Lung (tissue), 12 donors: Measurements from ENCODE around the gene RIC8B. TPM values are rescaled to one million over a fixed set of nuclear protein-coding genes. Genes with fewer than 3 reads are reported as not detected.

ENCODE experiments used
- ATAC-seq: fragments of 200-7000 bp; cut with Tn5 transposase; one replicate; pipeline ENCODE4 v1.9.1; 2020; ENCODE audit warnings: moderate number of reproducible peaks; ENCODE audit not compliant: insufficient read depth, low FRiP score
- DNase-seq, 3 donors: peaks; one replicate each; pipeline ENCODE4 v3.0.0-alpha.2; 2013 to 2017
- H3K27ac ChIP-seq, 2 donors: one replicate each; pipeline ENCODE4 v1.5.1; 2013; ENCODE audit warnings: mild to moderate bottlenecking in 2 of 2, moderate library complexity in 2 of 2, control low read depth in 1 of 2, inconsistent platforms in 1 of 2, low read depth in 1 of 2, low read length in 1 of 2
- H3K27me3 ChIP-seq, 3 donors: one replicate each; pipeline ENCODE4 v1.5.1; 2013; ENCODE audit warnings: low read length in 2 of 3; ENCODE audit not compliant: control insufficient read depth in 3 of 3, insufficient read depth in 3 of 3
- H3K36me3 ChIP-seq, 4 donors: one replicate each; pipeline ENCODE4 v1.5.1; 2013; ENCODE audit warnings: low read length in 4 of 4, mild to moderate bottlenecking in 1 of 4, moderate library complexity in 1 of 4; ENCODE audit not compliant: control insufficient read depth in 4 of 4, insufficient read depth in 4 of 4
- H3K4me1 ChIP-seq, 5 donors: one replicate each; pipeline ENCODE4 v1.5.1; 2013; ENCODE audit warnings: low read length in 5 of 5, mild to moderate bottlenecking in 2 of 5, moderate library complexity in 1 of 5; ENCODE audit not compliant: control insufficient read depth in 5 of 5, insufficient read depth in 5 of 5
- H3K4me3 ChIP-seq: one replicate; pipeline ENCODE4 v1.5.1; 2013; ENCODE audit warnings: mild to moderate bottlenecking, control low read depth, moderate library complexity
- H3K9ac ChIP-seq, 2 donors: one replicate each; pipeline ENCODE4 v1.5.1; 2013; ENCODE audit warnings: low read length in 2 of 2, control low read depth in 1 of 2; ENCODE audit not compliant: insufficient read depth in 1 of 2
- H3K9me3 ChIP-seq, 4 donors: one replicate each; pipeline ENCODE4 v1.5.1; 2013; ENCODE audit warnings: low read length in 3 of 4, mild to moderate bottlenecking in 1 of 4, moderate library complexity in 1 of 4; ENCODE audit not compliant: control insufficient read depth in 4 of 4, insufficient read depth in 3 of 4
- CTCF ChIP-seq: IDR thresholded peaks from 2 replicates; pipeline ENCODE4 v1.5.1; 2012; ENCODE audit warnings: mild to moderate bottlenecking; ENCODE audit errors: control extremely low read depth, extremely low read depth
- WGBS, 2 donors: extraction: QIAGEN DNeasy Blood & Tissue Kit; methylation state at CpG; one replicate each; pipeline ENCODE4 v1.1.7; 2013; 5-methylcytosine and 5-hydroxymethylcytosine counted together
- polyA plus RNA-seq, 2 donors: library from polyadenylated mRNA; stranded (reverse); fragments of 200-250 nt; gene quantifications; one replicate each; pipeline ENCODE4 v1.2.1, GENCODE V29; 2013
- total RNA-seq, 2 donors: library from RNA; depleted of rRNA in 1 of 2; stranded (reverse); fragments of >200 nt in 1 of 2; gene quantifications; one replicate each; pipeline ENCODE4 v1.2.1, GENCODE V29; 2014 to 2021
- donor health status: control.
- donor health status: control.
- donor health status: Bipolar disorder and iron deficiency.
- donor health status: healthy.
- donor health status: DM: yes; HTN: yes; CAD: no.

Gene RIC8B
- total and polyA plus RNA-seq, 4 donors, result 3.3 to 14.4 (median 8.2) TPM

- Histone ChIP-seq H3K9ac (no peak overlapping the region), H3K4me1 (peaks cover 0 to 7% (median 0%) of the 10 kb centered on the region in 5 donors), H3K27ac (no peak overlapping the region), H3K4me3 (no peak overlapping the region), H3K27me3 (no peaks in the 10 kb centered on the region), H3K36me3 (no peaks in the 10 kb centered on the region), H3K9me3 (no peaks in the 10 kb centered on the region)
- ATAC-seq, result no peak
- no peak for TF ChIP-seq CTCF
- WGBS, 2 donors, result 95 to 99% methylated on average over 1 of the region's 1 CpG
- no peak for DNase-seq
Observed at GRCh38 chr12:106754331-106754730, 20.2 kb upstream of the RIC8B start.

GRCh38 chr12:106757623-106758348 lies 16.7 kb upstream of the RIC8B start:
- no peak for DNase-seq
- Histone ChIP-seq H3K4me3 (no peak overlapping the region), H3K4me1 (peaks cover 0 to 14% (median 6%) of the 10 kb centered on the region in 5 donors), H3K9ac (no peak overlapping the region), H3K9me3 (no peaks in the 10 kb centered on the region), H3K27me3 (no peaks in the 10 kb centered on the region), H3K36me3 (no peaks in the 10 kb centered on the region), H3K27ac (peak overlapping the region in 1 of 2 donors; percentile 33)
- WGBS, 2 donors, result 66 to 85% methylated on average over 6 of the region's 6 CpGs
- ATAC-seq, result no peak
- TF ChIP-seq CTCF, result no peak

- no peak overlapping the region for H3K4me3 ChIP-seq
- H3K9ac ChIP-seq, result no peak overlapping the region
- WGBS, 2 donors, result 72 to 89% methylated on average over 7 of the region's 7 CpGs
- ATAC-seq (no peak), DNase-seq (no peak)
- no peak for TF ChIP-seq CTCF
- H3K9me3 ChIP-seq, result no peaks in the 10 kb centered on the region
- H3K27me3 ChIP-seq, result no peaks in the 10 kb centered on the region
- no peaks in the 10 kb centered on the region for H3K36me3 ChIP-seq
- peak overlapping the region in 1 of 2 donors; percentile 13 for H3K27ac ChIP-seq
- H3K4me1 ChIP-seq, result peaks cover 0 to 14% (median 6%) of the 10 kb centered on the region in 5 donors
Observed at GRCh38 chr12:106758349-106759110, 16.0 kb upstream of the RIC8B start.
